CD4-positive, alpha-beta memory T cell (primary cell): ENCODE results near the gene WNT8A. TPM values are rescaled to one million over a fixed set of nuclear protein-coding genes. Genes with fewer than 3 reads are reported as not detected.

Experiments used
- CTCF ChIA-PET: fragments of 350-600 bp; sonication (Branson Sonifier 250); formaldehyde crosslinking; loops from one replicate; lab custom pipeline; 2021; ENCODE audit warnings: inconsistent platforms; ENCODE audit not compliant: partially characterized antibody; lab: Charles Lee
- POLR2A ChIA-PET: fragments of 350-600 bp; sonication (Branson Sonifier 250); formaldehyde crosslinking; loops from one replicate; lab custom pipeline; 2021; ENCODE audit not compliant: partially characterized antibody; lab: Charles Lee
- DNase-seq, 5 donors: peaks; one replicate each; pipeline versions ENCODE4 v3.0.0 to v3.0.0-alpha.2; 2020 to 2022; ENCODE audit warnings: mixed read lengths in 1 of 5
- H3K27ac ChIP-seq: one replicate; pipeline ENCODE4 v1.7.0; 2013; ENCODE audit warnings: low read depth, low read length
- H3K27me3 ChIP-seq: 2 replicates; pipeline ENCODE4 v1.7.0; 2013; ENCODE audit warnings: mild to moderate bottlenecking, low read length, moderate library complexity; ENCODE audit not compliant: insufficient read depth
- H3K36me3 ChIP-seq: 2 replicates; pipeline ENCODE4 v1.7.0; 2013; ENCODE audit warnings: mild to moderate bottlenecking, low read length, moderate library complexity; ENCODE audit not compliant: insufficient read depth
- H3K4me1 ChIP-seq: 2 replicates; pipeline ENCODE4 v1.7.0; 2013; ENCODE audit warnings: mild to moderate bottlenecking, low read length, moderate library complexity; ENCODE audit not compliant: insufficient read depth
- H3K4me3 ChIP-seq, 2 donors: one replicate each; pipeline ENCODE4 v1.7.0; 2013; ENCODE audit warnings: low read length in 2 of 2, mild to moderate bottlenecking in 1 of 2
- H3K9me3 ChIP-seq, 2 donors: one replicate each; pipeline ENCODE4 v1.7.0; 2013; ENCODE audit warnings: low read length in 2 of 2, control low read depth in 1 of 2; ENCODE audit not compliant: control insufficient read depth in 1 of 2
- H3K27ac Mint-ChIP-seq, 7 donors: one replicate each; pipeline ENCODE4 v1.8.0; 2020 to 2021; ENCODE audit warnings: mixed read lengths in 7 of 7, mild to moderate bottlenecking in 6 of 7, inconsistent platforms in 3 of 7, moderate library complexity in 3 of 7
- H3K27me3 Mint-ChIP-seq, 2 donors: one replicate each; pipeline ENCODE4 v1.8.0; 2020 to 2021; ENCODE audit warnings: mixed read lengths in 2 of 2
- H3K36me3 Mint-ChIP-seq, 2 donors: one replicate each; pipeline ENCODE4 v1.8.0; 2020 to 2021; ENCODE audit warnings: mixed read lengths in 2 of 2, inconsistent platforms in 1 of 2, mild to moderate bottlenecking in 1 of 2
- H3K4me1 Mint-ChIP-seq, 4 donors: one replicate each; pipeline ENCODE4 v1.8.0; 2020 to 2021; ENCODE audit warnings: mixed read lengths in 4 of 4, mild to moderate bottlenecking in 1 of 4
- H3K4me3 Mint-ChIP-seq, 8 donors: one replicate each; pipeline ENCODE4 v1.8.0; 2020 to 2021; ENCODE audit warnings: mixed read lengths in 8 of 8, mild to moderate bottlenecking in 7 of 8, moderate library complexity in 6 of 8, inconsistent platforms in 3 of 8
- H3K9me3 Mint-ChIP-seq, 8 donors: one replicate each; pipeline ENCODE4 v1.8.0; 2020 to 2021; ENCODE audit warnings: mixed read lengths in 8 of 8, mild to moderate bottlenecking in 5 of 8, inconsistent platforms in 3 of 8, moderate library complexity in 1 of 8
- intact Hi-C: fragments of 100-400 bp; cut with micrococcal nuclease; formaldehyde crosslinking; loops from one replicate; pipeline ENCODE4 v1.15.1; 2023
- polyA plus RNA-seq, 2 donors: library from polyadenylated mRNA; unstranded; fragments of 300-500 nt; fragmentation: Illumina TruSeq; gene quantifications; one replicate each; pipeline ENCODE4 v1.2.3, GENCODE V29; 2021
- total RNA-seq, 2 experiments: library from RNA; stranded (reverse); gene quantifications; one replicate each; pipeline ENCODE4 v1.2.3, GENCODE V29; 2021

The WNT8A gene
- total and polyA plus RNA-seq, 4 experiments from 2014 or later, result 0.22 TPM; not detected in 3

DNA sequence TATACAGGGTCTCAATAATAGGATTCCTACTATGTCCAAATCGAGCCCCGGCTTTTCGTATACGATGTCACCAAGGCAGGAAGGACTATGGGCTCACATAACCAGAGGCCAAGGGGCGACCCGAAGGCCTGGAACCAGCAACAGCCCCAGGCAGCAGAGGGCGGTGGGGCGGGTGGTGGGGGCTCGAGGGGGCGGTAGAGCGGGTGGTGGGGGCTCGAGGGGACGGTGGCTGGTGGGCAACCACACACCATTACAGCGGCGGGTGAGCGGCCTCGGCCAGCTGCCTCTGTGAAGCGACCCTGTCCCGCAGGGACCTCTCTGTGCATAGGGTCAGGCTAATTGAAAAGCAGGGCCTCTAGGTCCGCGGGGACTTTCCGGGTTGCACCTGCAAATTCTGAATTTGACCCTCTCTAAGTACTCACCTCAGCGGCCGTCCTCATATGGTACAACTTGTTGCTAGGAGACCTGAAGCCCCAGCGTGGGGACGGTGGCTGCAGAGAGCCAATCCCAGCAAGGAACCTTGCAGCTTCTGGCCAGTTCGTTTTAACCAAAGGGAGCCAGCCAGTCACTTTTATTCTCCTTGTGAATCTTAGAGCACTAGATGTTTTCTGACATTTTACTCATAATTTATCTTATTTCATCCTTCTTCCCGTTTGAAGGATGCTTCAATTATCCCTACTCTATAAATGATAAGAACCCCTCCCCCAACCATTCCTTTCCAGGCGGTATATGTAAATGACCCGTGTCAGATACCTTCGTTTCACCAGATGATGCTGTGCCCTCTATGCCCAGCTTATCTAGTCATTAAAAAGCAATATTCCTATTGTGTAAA lies 55.3 kb downstream of the WNT8A start, which contains the start of gene NME5:
TSS of gene NME5 (minus strand) at position 480 of the 832 bp plus-strand sequence. CDS start 648 bp downstream, outside the sequence.
- intact Hi-C loops, result no loop called here
- no peaks in the 10 kb centered on the region for H3K9me3 ChIP-seq
- Mint-ChIP-seq H3K9me3 (no peaks in the 10 kb centered on the region), H3K27ac (no peak within 1 kb of the TSS), H3K36me3 (no peaks in the 10 kb centered on the region), H3K27me3 (peaks cover 9 to 18% of the 10 kb centered on the region in 2 donors), H3K4me1 (no peaks in the 10 kb centered on the region), H3K4me3 (no peak within 1 kb of the TSS)
- no peaks in the 10 kb centered on the region for H3K36me3 ChIP-seq
- DNase-seq, result no peak
- ChIA-PET CTCF (interaction anchor here (1.4 kb wide), 1 partner anchor 63 kb away, joined by 3 read pairs; no protein-coding TSS in a partner anchor), POLR2A (no interaction called here)
- no peak within 1 kb of the TSS for H3K27ac ChIP-seq
- no peak within 1 kb of the TSS for H3K4me3 ChIP-seq
- no peaks in the 10 kb centered on the region for H3K27me3 ChIP-seq
- no peaks in the 10 kb centered on the region for H3K4me1 ChIP-seq

DNA sequence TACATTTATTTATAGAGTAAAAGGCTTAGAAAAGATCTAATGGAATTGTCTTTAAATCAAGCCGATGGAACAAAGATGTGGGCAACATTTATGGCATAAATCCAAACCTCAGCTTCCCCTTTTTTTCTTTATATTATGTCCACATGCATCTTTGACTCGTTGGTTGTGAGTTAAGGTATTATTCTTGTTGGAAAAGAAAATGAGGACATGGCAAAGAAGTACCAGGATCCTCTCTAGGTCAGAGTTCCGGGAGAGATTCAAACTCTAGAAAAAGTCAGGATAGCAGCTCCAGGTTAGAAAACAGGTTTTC lies 55.9 kb downstream of the WNT8A start:
- Histone ChIP-seq H3K27ac (no peak overlapping the region), H3K4me3 (no peak overlapping the region), H3K4me1 (no peaks in the 10 kb centered on the region), H3K27me3 (no peaks in the 10 kb centered on the region), H3K9me3 (no peaks in the 10 kb centered on the region), H3K36me3 (no peaks in the 10 kb centered on the region)
- ChIA-PET CTCF (interaction anchor here (1.4 kb wide), 1 partner anchor 63 kb away, joined by 3 read pairs; no protein-coding TSS in a partner anchor), POLR2A (no interaction called here)
- Mint-ChIP-seq H3K36me3 (no peaks in the 10 kb centered on the region), H3K27ac (no peak overlapping the region), H3K4me1 (no peaks in the 10 kb centered on the region), H3K4me3 (no peak overlapping the region), H3K9me3 (no peaks in the 10 kb centered on the region), H3K27me3 (peaks cover 9 to 18% of the 10 kb centered on the region in 2 donors)
- no peak for DNase-seq
- intact Hi-C loops, result no loop called here

DNA sequence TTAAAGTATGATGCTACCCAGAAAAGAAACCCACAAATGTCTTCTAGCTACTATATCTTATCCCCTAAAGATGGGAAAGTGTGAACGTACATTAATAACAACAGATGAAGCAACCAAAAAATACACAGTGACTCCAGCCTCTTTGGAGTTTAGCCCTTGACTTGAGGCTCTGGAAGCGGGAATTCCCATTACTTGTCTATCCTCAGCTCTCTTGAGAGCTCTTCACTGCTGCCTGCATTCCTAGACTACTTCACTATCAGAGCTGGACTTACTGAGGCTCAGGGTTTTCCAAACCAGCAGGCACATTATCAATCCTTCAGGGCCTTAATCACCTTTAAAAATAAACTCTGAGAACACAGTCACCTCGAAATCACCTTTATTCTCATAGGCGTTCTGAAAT lies 56.4 kb downstream of the WNT8A start:
- Histone ChIP-seq H3K27ac (no peak overlapping the region), H3K4me1 (no peaks in the 10 kb centered on the region), H3K27me3 (no peaks in the 10 kb centered on the region), H3K36me3 (no peaks in the 10 kb centered on the region), H3K9me3 (no peaks in the 10 kb centered on the region), H3K4me3 (no peak overlapping the region)
- Mint-ChIP-seq H3K4me3 (no peak overlapping the region), H3K9me3 (no peaks in the 10 kb centered on the region), H3K4me1 (no peaks in the 10 kb centered on the region), H3K27me3 (peaks cover 9 to 18% of the 10 kb centered on the region in 2 donors), H3K36me3 (no peaks in the 10 kb centered on the region), H3K27ac (no peak overlapping the region)
- no peak for DNase-seq
- POLR2A ChIA-PET, result no interaction called here
- intact Hi-C loops, result no loop called here
- CTCF ChIA-PET, result interaction anchor here (1.4 kb wide), 1 partner anchor 64 kb away, joined by 3 read pairs; no protein-coding TSS in a partner anchor

Other genes with a start within 250 kb of the WNT8A start
- gene MYOT, start 216.2 kb upstream of the WNT8A start, total RNA-seq, result not detected
- gene MYOT, start 216.2 kb upstream of the WNT8A start, polyA plus RNA-seq, result under 1 TPM in 1 of 2 donors, not detected in 1; 0.23 TPM
- not detected for gene PKD2L2, start 194.6 kb upstream of the WNT8A start, total RNA-seq
- under 1 TPM; 0.22 to 0.43 TPM for gene PKD2L2, start 194.6 kb upstream of the WNT8A start, polyA plus RNA-seq
- gene FAM13B, start 51.0 kb upstream of the WNT8A start, total RNA-seq, result 10 to 100 TPM; 63.3 to 66.6 TPM
- gene FAM13B, start 51.0 kb upstream of the WNT8A start, polyA plus RNA-seq, result 10 to 100 TPM; 14.4 to 27.7 TPM
- not detected for gene NME5, start 55.4 kb downstream of the WNT8A start, total RNA-seq
- gene NME5, start 55.4 kb downstream of the WNT8A start, polyA plus RNA-seq, result not detected
- gene BRD8, start 94.6 kb downstream of the WNT8A start, total RNA-seq, result 10 to 100 TPM; 93.7 to 97.3 TPM
- 10 to 100 TPM; 18.4 to 28.4 TPM for gene BRD8, start 94.6 kb downstream of the WNT8A start, polyA plus RNA-seq
- gene KIF20A, start 95.1 kb downstream of the WNT8A start, total RNA-seq, result not detected
- not detected for gene KIF20A, start 95.1 kb downstream of the WNT8A start, polyA plus RNA-seq
- gene CDC23, start 129.3 kb downstream of the WNT8A start, total RNA-seq, result 10 to 100 TPM; 31.9 to 32.5 TPM
- 10 to 100 TPM; 25.5 to 26.3 TPM for gene CDC23, start 129.3 kb downstream of the WNT8A start, polyA plus RNA-seq
- not detected for gene GFRA3, start 190.6 kb downstream of the WNT8A start, total RNA-seq
- not detected for gene GFRA3, start 190.6 kb downstream of the WNT8A start, polyA plus RNA-seq
- gene CDC25C, start 247.8 kb downstream of the WNT8A start, total RNA-seq, result not detected
- not detected for gene CDC25C, start 247.8 kb downstream of the WNT8A start, polyA plus RNA-seq